ENCODE data around the gene PRR14. TPM values are rescaled to one million over a fixed set of nuclear protein-coding genes. Genes with fewer than 3 reads are reported as not detected.

The PRR14 gene
- total and polyA plus RNA-seq, 10 of the 15 experiments (the other 5 are each of a cell fraction or from before 2014, with no cell fraction given), result 2.5 to 66.8 (median 19.2) TPM

GRCh38 chr16:30677931-30678585, 27.3 kb downstream of the PRR14 start (continued):
- TF ChIP-seq ZBTB4 (CRISPR knock-in tag; IDR thresholded peaks at IDR 0.05) (no peak), ESRRA (IDR thresholded peaks at IDR 0.05; ENCODE audit: low read length) (no peak), SIN3A (IDR thresholded peaks at IDR 0.05; ENCODE audit: low read depth, low read length) (no peak)

GRCh38 chr16:30678586-30678970, 27.8 kb downstream of the PRR14 start:
- DNase-seq (ENCODE audit: low read depth, low spot score), result no peak
- CTCF ChIA-PET, result interaction anchor here (0.6 to 1.3 kb wide), 4 partner anchors 15 to 587 kb away, joined by 3 to 4 read pairs (median 3); partner anchors contain the start of gene TBX6
- H3K36me3 ChIP-seq (ENCODE audit: control insufficient read depth in 2 of 2, insufficient read depth in 2 of 2, low read length in 1 of 2), result no peaks in the 10 kb centered on the region
- no peak for FAIRE-seq
- no peak overlapping the region for H3K4me2 ChIP-seq (ENCODE audit: control insufficient read depth, insufficient read depth)
- POLR2A ChIA-PET, result interaction anchor here (0.6 kb wide), 1 partner anchor 45 kb away, joined by 3 read pairs; no protein-coding TSS in a partner anchor
- 83% methylated on average over 3 of the region's 3 CpGs for WGBS (ENCODE audit: insufficient coverage, insufficient replicate concordance, low lambda C conversion rate, missing lambda C conversion rate)
- no peak for ATAC-seq
- H3K27me3 ChIP-seq (replicated peaks in 1 of 2; ENCODE audit: control insufficient read depth in 2 of 2, insufficient read depth in 2 of 2, low read length in 1 of 2), result no peaks in the 10 kb centered on the region
- no peaks in the 10 kb centered on the region for H3K9me3 ChIP-seq (replicated peaks; ENCODE audit: control insufficient read depth, insufficient read depth, low read length)
- in situ Hi-C loops (cut with MboI) (no loop called here), intact Hi-C loops (cut with micrococcal nuclease; ENCODE audit: unreplicated experiment) (no loop called here)
- no peak overlapping the region for H2AFZ ChIP-seq (ENCODE audit: control insufficient read depth, low read depth, low read length)
- H3K4me3 ChIP-seq, result no peak overlapping the region
- RAD21 ChIA-PET (ENCODE audit: unreplicated experiment), result no interaction called here
- no peaks in the 10 kb centered on the region for H3K4me1 ChIP-seq (ENCODE audit: control insufficient read depth, insufficient read depth, low read length)
- SMC1A ChIA-PET (ENCODE audit: uncharacterized antibody, unreplicated experiment), result interaction anchor here (1.4 kb wide), 1 partner anchor 13 kb away, joined by 5 read pairs; no protein-coding TSS in a partner anchor
- no peak overlapping the region for H3K27ac ChIP-seq (ENCODE audit: control insufficient read depth, insufficient read depth)
- no TSS peak for BruUV-seq (replicated peaks)
- no peaks in the 10 kb centered on the region for H4K20me1 ChIP-seq (ENCODE audit: control insufficient read depth, insufficient read depth)
- no peaks in the 10 kb centered on the region for H3K79me2 ChIP-seq (ENCODE audit: control insufficient read depth, insufficient read depth, low read length)
- no peak overlapping the region for H3K9ac ChIP-seq (ENCODE audit: control insufficient read depth, insufficient read depth, low read length)
- TF ChIP-seq ZZZ3 (IDR thresholded peaks at IDR 0.05; ENCODE audit: control insufficient read depth, insufficient read length, low read depth) (no peak), STAT1 (conservative IDR thresholded peaks at IDR 0.05) (no peak), ATF2 (IDR thresholded peaks at IDR 0.05; ENCODE audit: low read length) (no peak), NR2C2 (IDR thresholded peaks at IDR 0.05; ENCODE audit: borderline replicate concordance, control insufficient read depth, insufficient read length, low read depth) (no peak), ZBTB40 (IDR thresholded peaks at IDR 0.05; ENCODE audit: borderline replicate concordance) (no peak), MAX (IDR thresholded peaks at IDR 0.05; ENCODE audit: low read depth, low read length) (no peak), PKNOX1 (IDR thresholded peaks at IDR 0.05) (no peak), TBL1XR1 (IDR thresholded peaks at IDR 0.05; ENCODE audit: low read depth, low read length) (no peak)
